A549 (cell line): ENCODE measurements around the gene TMEM88. TPM values are rescaled to one million over a fixed set of nuclear protein-coding genes. Genes with fewer than 3 reads are reported as not detected.
"Not testable (repeated sequence)": the region's sequence is repeated elsewhere in the genome, so short reads cannot be mapped to it uniquely, and the experiment has no call there.

Experiments
- ATAC-seq, 2 experiments: fragments of 200-7000 bp in 1 of 2; fragments of >200 bp in 1 of 2; cut with Nextera tagmentation in 1 of 2; cut with Tn5 transposase in 1 of 2; 3 replicates each; pipeline versions ENCODE4 v1.8.0 to v1.9.1; 2018 to 2020; ENCODE audit warnings: mild to moderate bottlenecking in 1 of 2, moderate library complexity in 1 of 2
- CTCF ChIA-PET: fragments of 300-600 bp; sonication (Branson Sonifier 250); formaldehyde crosslinking; extraction: SDS; loops from one replicate; lab custom pipeline; 2021; ENCODE audit warnings: antibody characterized with exemption, inconsistent platforms; lab: Yijun Ruan, JAX
- POLR2A ChIA-PET: fragments of 350-600 bp; formaldehyde crosslinking; extraction: SDS; loops from one replicate; lab custom pipeline; 2021; ENCODE audit warnings: antibody characterized with exemption, inconsistent platforms; lab: Yijun Ruan, JAX
- DNase-seq, 2 experiments: peaks; one replicate each; pipeline versions ENCODE4 v3.0.0 to v3.0.0-alpha.2; 2011 to 2016; ENCODE audit warnings: low read depth in 1 of 2, low spot score in 1 of 2
- FAIRE-seq: peaks from 2 replicates; lab custom pipeline; 2011; peaks lifted over from hg19 to GRCh38; lab: Jason Lieb, UNC
- H3K27ac ChIP-seq, 2 experiments: fragments of >200 bp; sonication (Bioruptor Twin); formaldehyde crosslinking; 3 replicates each; pipeline ENCODE4 v1.5.1; 2016 to 2017
- H3K4me1 ChIP-seq: fragments of >200 bp; sonication (Bioruptor Twin); formaldehyde crosslinking; 3 replicates; pipeline ENCODE4 v1.6.1; 2016
- H3K4me2 ChIP-seq: fragments of >200 bp; sonication (Bioruptor Twin); formaldehyde crosslinking; 3 replicates; pipeline ENCODE4 v1.6.1; 2016
- H3K4me3 ChIP-seq: fragments of >200 bp; sonication (Bioruptor Twin); formaldehyde crosslinking; 3 replicates; pipeline ENCODE4 v1.5.1; 2016
- H3K9me3 ChIP-seq: fragments of >200 bp; sonication (Bioruptor Twin); formaldehyde crosslinking; 3 replicates; pipeline ENCODE4 v1.6.1; 2016
- BCL3 ChIP-seq: fragments of >200 bp; sonication (Bioruptor Twin); formaldehyde crosslinking; IDR thresholded peaks from 3 replicates; pipeline ENCODE4 v1.6.1; 2016
- CBX2 ChIP-seq: fragments of 200-600 bp; sonication (generic); IDR thresholded peaks from 2 replicates; pipeline ENCODE4 v1.6.1; 2016; ENCODE audit warnings: low read depth, mild to moderate bottlenecking, borderline replicate concordance
- CEBPB ChIP-seq, 2 experiments: fragments of >200 bp in 1 of 2; sonication (Bioruptor Twin) in 1 of 2; formaldehyde crosslinking in 1 of 2; IDR thresholded peaks; 2 replicates each; pipeline ENCODE4 v1.6.1; 2012 to 2016
- CHD4 ChIP-seq: fragments of 200-600 bp; sonication (generic); IDR thresholded peaks from 2 replicates; pipeline ENCODE4 v1.6.1; 2016; ENCODE audit warnings: antibody characterized with exemption, mild to moderate bottlenecking, borderline replicate concordance
- CTCF ChIP-seq: fragments of >200 bp; sonication (Bioruptor Twin); formaldehyde crosslinking; IDR thresholded peaks from 3 replicates; pipeline ENCODE4 v1.5.1; 2016
- ELK1 ChIP-seq: fragments of 150-350 bp; IDR thresholded peaks from 2 replicates; pipeline ENCODE4 v1.6.1; 2014; ENCODE audit warnings: low read depth, mild to moderate bottlenecking, low read length
- HDAC2 ChIP-seq: fragments of 200-600 bp; sonication (generic); IDR thresholded peaks from 2 replicates; pipeline ENCODE4 v1.6.1; 2016
- HES2 ChIP-seq: fragments of >200 bp; sonication (Bioruptor Twin); formaldehyde crosslinking; IDR thresholded peaks from 2 replicates; pipeline ENCODE4 v1.6.1; 2016
- HMGXB4 ChIP-seq: fragments of 250-450 bp; sonication (Bioruptor Pico); IDR thresholded peaks from 2 replicates; pipeline ENCODE4 v1.5.0; 2021; ENCODE audit warnings: mild to moderate bottlenecking, moderate library complexity, borderline replicate concordance
- KDM1A ChIP-seq: fragments of 200-600 bp; sonication (generic); IDR thresholded peaks from 2 replicates; pipeline ENCODE4 v1.6.1; 2016; ENCODE audit warnings: low read depth, mild to moderate bottlenecking
- MAFK ChIP-seq: fragments of 450-650 bp; IDR thresholded peaks from 2 replicates; pipeline ENCODE4 v1.6.1; 2014; ENCODE audit not compliant: partially characterized antibody
- NPAS2 ChIP-seq: fragments of 250-450 bp; sonication (Bioruptor Pico); IDR thresholded peaks from 2 replicates; pipeline ENCODE4 v1.8.0; 2022; ENCODE audit warnings: mild to moderate bottlenecking, moderate library complexity, borderline replicate concordance
- RAD21 ChIP-seq, 2 experiments: fragments of >200 bp in 1 of 2; sonication (Bioruptor Twin) in 1 of 2; formaldehyde crosslinking in 1 of 2; IDR thresholded peaks in 1 of 2; conservative IDR thresholded peaks in 1 of 2; 2 replicates in 1 of 2; 3 replicates in 1 of 2; pipeline ENCODE4 v1.6.1; 2012 to 2018; ENCODE audit warnings: inconsistent platforms in 1 of 2
- RCOR1 ChIP-seq: fragments of 150-350 bp; IDR thresholded peaks from 2 replicates; pipeline ENCODE4 v1.6.1; 2014; ENCODE audit warnings: antibody characterized with exemption, low read length, low read depth
- SREBF2 ChIP-seq: fragments of 450-650 bp; IDR thresholded peaks from 2 replicates; pipeline ENCODE4 v1.6.1; 2014; ENCODE audit warnings: mild to moderate bottlenecking, moderate library complexity
- USF2 ChIP-seq: fragments of 450-650 bp; IDR thresholded peaks from 2 replicates; pipeline ENCODE4 v1.6.1; 2014; ENCODE audit warnings: antibody characterized with exemption
- ZNF302 ChIP-seq: fragments of 250-450 bp; sonication (Bioruptor Pico); IDR thresholded peaks from 2 replicates; pipeline ENCODE4 v1.9.0; 2021; ENCODE audit warnings: inconsistent platforms, mild to moderate bottlenecking, moderate library complexity
- WGBS: methylation state at CpG from one replicate; pipeline ENCODE4 v1.1.6; 2017; ENCODE audit errors: missing lambda C conversion rate; 5-methylcytosine and 5-hydroxymethylcytosine counted together
- polyA plus RNA-seq, 4 experiments: library from polyadenylated mRNA; depleted of rRNA in 3 of 4; stranded (reverse); fragments of >200 nt; fragmentation: RNase III in 1 of 4; extraction: RNeasy Plus Mini Kit Qiagen cat#74134 plus additional on column Dnase treatment in 1 of 4; gene quantifications; 2 replicates in 3 of 4; 3 replicates in 1 of 4; pipeline ENCODE4 v1.2.3, GENCODE V29; 2011 to 2017

The TMEM88 gene
- polyA plus RNA-seq, 2 of the 4 experiments (the other 2 are of a cell fraction): 0.17 to 0.48 TPM

- TF ChIP-seq CTCF (no peak), HDAC2 (no peak), HMGXB4 (CRISPR knock-in tag) (no peak), HES2 (no peak), SREBF2 (no peak), ELK1 (no peak), ZNF302 (no peak)
- TF ChIP-seq, all 56 proteins: peak for 0
Measured at GRCh38 chr17:7807206-7807605, 47.7 kb upstream of the TMEM88 start (continued).

- Histone ChIP-seq H3K4me3 (no peak overlapping the region), H3K4me2 (peak overlapping the region; percentile 46), H3K4me1 (peaks cover 11% of the 10 kb centered on the region), H3K9me3 (no peaks in the 10 kb centered on the region), H3K27ac (peak overlapping the region in 1 of 2 experiments; percentile 47; a peak in 1 of 6 replicates)
- DNase-seq: no peak
- ChIA-PET POLR2A (interaction anchor here (0.6 kb wide), 1 partner anchor 92 kb away, joined by 14 read pairs; no protein-coding TSS in a partner anchor), CTCF (interaction anchor here (1.1 to 4.8 kb wide), 3 partner anchors 16 to 181 kb away, joined by 3 to 20 read pairs (median 9); no protein-coding TSS in a partner anchor)
- no peak for FAIRE-seq
- 45% methylated on average over 11 of the region's 11 CpGs for WGBS
- ATAC-seq: peak; percentile 32 to 38; a peak in 3 of 6 replicates
- TF ChIP-seq USF2: no peak
Measured at GRCh38 chr17:7809086-7809790, 45.6 kb upstream of the TMEM88 start.

- not testable (repeated sequence) for H3K4me3 ChIP-seq, ATAC-seq
- peak overlapping the region; percentile 46 for H3K4me2 ChIP-seq
- TF ChIP-seq CEBPB (IDR thresholded peaks at IDR 0.05) (peak; percentile 39 to 81; a peak in 3 of 4 replicates), HES2 (0 out of 2 replicates have a peak, but pooled peaks have one; percentile 13)
- TF ChIP-seq, all 56 proteins: peak for 2; not testable (repeated sequence) for 54
- POLR2A ChIA-PET, FAIRE-seq, H3K9me3 ChIP-seq: not testable (repeated sequence)
- DNase-seq: peak in 1 of 2 experiments; percentile 31
- WGBS: 61% methylated on average over 9 of the region's 9 CpGs
- Histone ChIP-seq H3K27ac (peak overlapping the region in 1 of 2 experiments; percentile 64; a peak in 3 of 6 replicates), H3K4me1 (peaks cover 11% of the 10 kb centered on the region)
- CTCF ChIA-PET: interaction anchor here (1.1 to 4.9 kb wide), 4 partner anchors 13 to 248 kb away, joined by 4 to 32 read pairs (median 6); no protein-coding TSS in a partner anchor
Measured at GRCh38 chr17:7809791-7810343, 45.0 kb upstream of the TMEM88 start.

- peaks cover 11% of the 10 kb centered on the region for H3K4me1 ChIP-seq
- ATAC-seq: no peak
- WGBS: 64% methylated on average over 3 of the region's 3 CpGs
- CTCF ChIA-PET: interaction anchor here (1.1 to 4.9 kb wide), 9 partner anchors 11 to 246 kb away, joined by 3 to 32 read pairs (median 7); no protein-coding TSS in a partner anchor
- no peak for DNase-seq
- no peak overlapping the region for H3K4me2 ChIP-seq
- H3K27ac ChIP-seq: no peak overlapping the region
- POLR2A ChIA-PET: no interaction called here
- no peak overlapping the region for H3K4me3 ChIP-seq
- no peak for FAIRE-seq
- H3K9me3 ChIP-seq: no peaks in the 10 kb centered on the region
- TF ChIP-seq HES2 (no peak), CHD4 (no peak), NPAS2 (CRISPR knock-in tag) (no peak), RCOR1 (no peak), MAFK (no peak), KDM1A (no peak), USF2 (no peak), CBX2 (no peak), SREBF2 (no peak), RAD21 (conservative IDR thresholded peaks at IDR 0.05 in 1 of 2, IDR thresholded peaks at IDR 0.05 in 1 of 2) (no peak), BCL3 (no peak)
Measured at GRCh38 chr17:7811251-7811650, 43.6 kb upstream of the TMEM88 start.
